ENCODE data around the gene SOCS4.

SOCS4 gene

GRCh38 chr14:55026793-55027561 lies at the start of gene SOCS4, which contains the start of gene WDHD1:
TSS of gene SOCS4 (plus strand) at chr14:55027236. CDS start at chr14:55043042, 15,806 bp downstream.
TSS of gene WDHD1 (minus strand) at chr14:55027099. CDS start at chr14:55026787, 312 bp downstream.
- TF ChIP-seq CTCF (IDR thresholded peaks at IDR 0.05), result peak; percentile 6 to 8
- H3K4me3 ChIP-seq, result peak within 1 kb of the TSS; percentile 83 to 84
- intact Hi-C loops (cut with DNase I; ENCODE audit: low total_unique reads), result no loop called here
- H3K36me3 ChIP-seq, result no peaks in the 10 kb centered on the region
- DNase-seq, result peak; percentile 93 to 97
- H3K9me3 ChIP-seq, result no peaks in the 10 kb centered on the region
- no peaks in the 10 kb centered on the region for H3K27me3 ChIP-seq
- peak within 1 kb of the TSS; percentile 77 to 83 for H3K27ac ChIP-seq
- H3K4me1 ChIP-seq, result peaks cover 0 to 33% (median 18%) of the 10 kb centered on the region in 4 donors

- TF ChIP-seq CTCF (IDR thresholded peaks at IDR 0.05), result no peak
- intact Hi-C loops (cut with DNase I; ENCODE audit: low total_unique reads), result no loop called here
- Histone ChIP-seq H3K27me3 (no peaks in the 10 kb centered on the region), H3K4me3 (no peak overlapping the region), H3K4me1 (peaks cover 0 to 4% (median 0%) of the 10 kb centered on the region in 4 donors), H3K36me3 (no peaks in the 10 kb centered on the region), H3K9me3 (no peaks in the 10 kb centered on the region), H3K27ac (no peak overlapping the region)
- DNase-seq, result no peak
Measured at GRCh38 chr14:54979039-54979438, 48.0 kb upstream of the SOCS4 start.

- intact Hi-C loops (cut with DNase I; ENCODE audit: low total_unique reads), result no loop called here
- no peaks in the 10 kb centered on the region for H3K4me1 ChIP-seq
- H3K4me3 ChIP-seq, result no peak overlapping the region
- H3K27ac ChIP-seq, result no peak overlapping the region
- DNase-seq, result no peak
- no peak for TF ChIP-seq CTCF (IDR thresholded peaks at IDR 0.05)
- H3K36me3 ChIP-seq, result no peaks in the 10 kb centered on the region
- H3K9me3 ChIP-seq, result no peaks in the 10 kb centered on the region
- H3K27me3 ChIP-seq, result no peaks in the 10 kb centered on the region
Measured at GRCh38 chr14:54981698-54982097, 45.3 kb upstream of the SOCS4 start.

- H3K4me1 ChIP-seq, result no peaks in the 10 kb centered on the region
- no peaks in the 10 kb centered on the region for H3K9me3 ChIP-seq
- intact Hi-C loops (cut with DNase I; ENCODE audit: low total_unique reads), result no loop called here
- H3K27ac ChIP-seq, result no peak overlapping the region
- DNase-seq, result no peak
- H3K27me3 ChIP-seq, result no peaks in the 10 kb centered on the region
- no peak overlapping the region for H3K4me3 ChIP-seq
- TF ChIP-seq CTCF (IDR thresholded peaks at IDR 0.05), result no peak
- no peaks in the 10 kb centered on the region for H3K36me3 ChIP-seq
Measured at GRCh38 chr14:54985156-54985555, 41.9 kb upstream of the SOCS4 start.

GRCh38 chr14:55000381-55000780 lies 26.7 kb upstream of the SOCS4 start:
- no peak for TF ChIP-seq CTCF (IDR thresholded peaks at IDR 0.05)
- Histone ChIP-seq H3K27ac (no peak overlapping the region), H3K4me3 (no peak overlapping the region), H3K27me3 (no peaks in the 10 kb centered on the region), H3K9me3 (no peaks in the 10 kb centered on the region), H3K4me1 (no peaks in the 10 kb centered on the region), H3K36me3 (peaks cover 0 to 7% (median 0%) of the 10 kb centered on the region in 3 donors)
- DNase-seq, result no peak
- intact Hi-C loops (cut with DNase I; ENCODE audit: low total_unique reads), result no loop called here

Measured in tibial artery (tissue), 4 donors.